SKM-1 treated with dmso at 0.1 percent for 144 hours (cell line): ENCODE results near the gene PGM2L1.
"Not testable (repeated sequence)": the region's sequence is repeated elsewhere in the genome, so short reads cannot be mapped to it uniquely, and the experiment has no call there.

ENCODE experiments used
- DNase-seq: peaks from one replicate; lab custom pipeline; 2025; ENCODE audit not compliant: unreplicated experiment; lab: John Stamatoyannopoulos, UW

PGM2L1 gene

DNA sequence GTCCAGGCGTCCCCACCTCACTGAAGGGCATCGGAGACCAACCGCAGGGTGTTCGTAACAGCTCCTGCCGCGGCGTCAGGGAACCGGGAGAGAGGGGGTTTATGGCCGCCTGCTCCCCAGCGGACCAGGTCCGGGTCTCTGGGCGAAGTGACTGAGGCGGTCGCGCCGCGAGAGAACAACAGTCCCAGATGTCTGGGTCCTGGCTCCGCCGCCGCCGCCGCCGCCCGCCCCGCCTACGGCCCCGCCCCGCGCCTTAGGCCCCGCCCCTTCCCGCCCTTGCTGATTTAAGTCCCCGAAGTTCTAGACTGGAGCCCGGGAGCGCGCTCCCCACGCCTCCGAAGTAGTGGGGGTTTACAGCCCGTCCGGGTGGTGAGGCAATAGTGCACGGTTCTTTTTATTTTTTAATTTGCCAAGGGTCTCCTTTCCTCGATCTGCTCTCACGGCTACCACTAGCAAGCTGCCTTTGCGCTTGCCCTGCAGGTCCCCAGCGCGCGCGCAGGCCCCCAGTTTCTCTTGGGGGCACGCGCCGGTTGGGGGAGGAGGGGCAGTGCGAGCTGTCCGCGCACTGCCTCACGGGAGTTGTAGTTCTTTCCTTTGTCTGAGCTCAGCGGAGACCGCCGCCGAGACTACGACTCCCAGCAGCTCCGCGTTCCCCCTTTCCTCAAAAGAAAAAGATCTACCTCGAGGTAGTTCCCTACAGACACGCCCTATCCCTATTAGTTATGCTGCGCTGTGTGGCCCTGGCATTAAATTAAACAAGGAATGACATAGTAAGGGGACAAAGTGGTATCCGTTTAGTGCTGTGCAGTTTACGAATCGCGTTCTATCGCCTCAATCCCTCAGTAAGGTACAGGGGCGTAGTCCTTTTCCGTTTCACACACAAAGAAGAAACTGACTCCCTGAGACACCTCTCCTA, at the start of gene PGM2L1:
PGM2L1 (minus strand) TSS at position 190 of the 916 bp plus-strand sequence. CDS start 272 bp downstream, outside the sequence.
- DNase-seq: peak; percentile 95

DNA sequence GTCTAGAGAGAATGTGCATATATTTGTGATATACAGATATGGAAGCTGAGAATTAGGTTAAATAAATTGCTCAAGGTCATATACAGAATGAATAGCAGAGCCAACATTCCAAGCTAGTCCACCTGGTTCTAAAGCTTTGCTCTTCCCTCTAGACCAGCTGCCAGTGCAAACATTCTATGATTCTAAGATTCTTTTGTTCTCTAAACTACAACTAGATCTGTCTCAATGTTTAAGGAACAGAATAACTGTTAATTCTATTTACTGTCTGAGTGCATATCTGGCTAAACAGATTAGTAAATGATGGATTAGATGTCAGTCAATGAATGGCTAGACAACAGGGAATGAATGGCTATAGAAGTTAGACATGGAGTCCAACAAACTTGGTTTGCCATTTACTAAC, 49.5 kb upstream of the PGM2L1 start:
- no peak for DNase-seq

DNA sequence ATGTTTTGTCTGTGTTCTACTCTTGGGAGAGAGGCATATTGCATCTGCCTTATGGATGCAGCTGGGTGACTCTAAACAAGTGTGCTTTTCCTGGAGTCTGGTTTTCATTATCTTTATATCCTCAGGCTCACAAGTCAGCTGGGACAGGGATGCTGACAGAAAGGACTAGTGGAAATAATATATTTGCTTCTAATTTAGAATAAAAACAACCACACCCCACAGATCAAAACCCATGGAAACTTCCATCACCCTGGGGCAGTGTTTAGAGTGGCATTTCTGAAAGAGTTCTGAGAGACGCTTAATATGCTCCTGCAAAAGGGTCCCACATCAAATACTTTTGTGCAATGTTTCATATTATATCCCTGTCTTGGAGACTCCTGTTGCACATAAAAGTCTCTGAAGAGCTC, 48.3 kb upstream of the PGM2L1 start:
- DNase-seq: no peak

DNA sequence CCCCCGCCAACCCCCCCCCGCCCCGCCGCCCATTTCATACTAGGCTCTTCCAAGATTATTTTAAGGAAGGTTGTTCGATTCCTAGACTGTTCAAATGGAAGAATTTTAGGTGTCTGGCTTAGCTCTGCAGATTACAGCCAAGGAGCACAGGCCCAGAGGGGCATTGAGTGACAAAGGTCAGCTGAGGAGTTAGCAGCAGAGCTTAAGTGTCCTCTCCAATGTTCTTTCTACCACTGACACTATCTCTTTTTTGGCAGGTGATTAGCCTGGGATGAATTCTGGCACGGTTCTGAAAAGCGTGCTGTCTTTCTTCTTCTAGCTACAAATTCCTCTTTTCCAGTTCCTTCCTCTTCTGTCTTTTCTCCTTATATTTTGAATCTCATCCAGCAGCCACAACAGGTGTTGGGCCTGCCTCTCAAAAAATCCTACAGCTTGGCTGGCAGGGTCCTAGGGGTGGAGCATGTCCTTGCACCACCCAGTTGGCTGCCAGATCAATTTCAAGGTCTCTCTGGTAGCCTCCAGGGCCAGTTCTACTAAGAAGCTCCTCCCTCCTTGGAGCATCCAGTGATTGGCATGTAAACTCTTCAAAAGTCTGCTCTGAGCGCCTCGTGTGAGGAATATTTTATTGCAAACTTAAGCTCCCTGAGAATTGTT, 46.1 kb upstream of the PGM2L1 start:
- DNase-seq: no peak

DNA sequence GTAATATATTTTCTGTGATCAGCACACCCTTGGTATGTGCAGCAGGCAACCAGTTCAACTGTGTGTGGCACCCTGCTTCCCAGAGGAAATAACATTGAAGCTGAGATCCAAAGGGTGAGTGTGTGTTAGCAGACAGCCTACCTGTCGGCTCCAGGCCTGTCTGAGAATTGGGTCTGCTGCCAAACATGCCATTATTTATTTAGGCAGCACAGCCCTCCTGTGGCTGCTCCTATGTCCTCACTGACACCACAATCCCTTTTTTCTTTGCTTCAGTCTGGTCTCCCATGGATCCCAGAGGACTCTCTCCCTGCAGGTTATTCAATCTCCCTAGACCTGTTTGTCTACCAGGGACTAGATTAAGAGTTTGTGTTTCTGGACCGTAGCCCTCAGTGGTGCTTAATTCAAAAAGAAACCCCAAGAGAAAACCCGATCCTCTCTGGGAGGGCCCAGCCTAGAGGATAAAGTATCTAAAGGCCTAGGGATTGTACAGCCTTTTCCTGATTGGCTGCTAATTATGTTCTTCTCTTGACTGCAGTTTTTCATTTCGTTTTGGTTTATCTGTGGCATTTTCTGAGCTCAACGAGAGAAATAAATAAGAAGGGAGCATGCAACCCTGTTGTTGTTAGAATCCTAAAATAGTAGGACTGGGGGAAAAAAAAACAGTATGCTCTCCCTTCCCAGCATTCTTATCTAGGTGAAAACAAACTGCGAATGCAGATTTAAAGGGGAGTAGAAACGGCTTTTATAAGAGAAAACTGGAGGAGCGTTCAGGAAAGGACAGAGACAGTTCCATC, 45.0 kb upstream of the PGM2L1 start:
- no peak for DNase-seq

DNA sequence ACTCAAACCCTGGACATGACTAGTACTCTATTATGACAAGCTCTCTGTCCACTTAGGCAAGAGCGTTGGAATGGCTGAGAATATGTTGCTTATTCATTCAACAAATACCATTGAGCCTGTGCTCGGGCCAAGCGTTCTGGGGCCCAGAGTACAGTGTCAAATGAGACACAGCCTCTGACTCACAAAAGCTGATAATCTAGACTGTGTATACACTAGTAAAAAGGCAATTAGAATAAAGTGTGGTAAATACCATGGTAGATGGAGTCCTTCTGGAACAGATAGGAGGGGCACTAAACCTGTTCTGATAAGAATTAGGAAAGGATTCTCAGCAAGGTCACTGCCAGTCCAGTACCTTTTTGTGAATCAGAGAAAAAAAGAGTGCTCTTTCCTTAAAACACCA, 44.4 kb upstream of the PGM2L1 start:
- DNase-seq: no peak

DNA sequence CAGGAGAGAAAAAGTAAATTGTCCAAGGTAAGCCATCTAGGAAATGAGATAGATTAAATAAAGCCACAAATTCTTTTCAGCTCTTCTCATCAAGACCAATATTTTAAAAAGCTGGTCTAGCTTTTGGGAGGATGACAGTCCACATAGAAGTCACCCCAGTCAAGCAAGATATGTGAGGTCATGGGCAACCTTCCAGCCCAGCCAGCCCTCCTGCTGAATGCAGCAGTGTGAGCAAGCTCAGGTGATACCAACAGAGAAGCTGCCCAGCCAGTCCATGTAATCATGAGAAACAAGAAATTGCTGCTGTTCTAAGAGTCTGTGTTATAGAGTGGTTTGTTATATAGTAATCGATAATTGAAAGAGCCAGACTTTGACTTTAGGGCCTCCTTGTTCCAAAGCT, 40.4 kb upstream of the PGM2L1 start:
- no peak for DNase-seq

DNA sequence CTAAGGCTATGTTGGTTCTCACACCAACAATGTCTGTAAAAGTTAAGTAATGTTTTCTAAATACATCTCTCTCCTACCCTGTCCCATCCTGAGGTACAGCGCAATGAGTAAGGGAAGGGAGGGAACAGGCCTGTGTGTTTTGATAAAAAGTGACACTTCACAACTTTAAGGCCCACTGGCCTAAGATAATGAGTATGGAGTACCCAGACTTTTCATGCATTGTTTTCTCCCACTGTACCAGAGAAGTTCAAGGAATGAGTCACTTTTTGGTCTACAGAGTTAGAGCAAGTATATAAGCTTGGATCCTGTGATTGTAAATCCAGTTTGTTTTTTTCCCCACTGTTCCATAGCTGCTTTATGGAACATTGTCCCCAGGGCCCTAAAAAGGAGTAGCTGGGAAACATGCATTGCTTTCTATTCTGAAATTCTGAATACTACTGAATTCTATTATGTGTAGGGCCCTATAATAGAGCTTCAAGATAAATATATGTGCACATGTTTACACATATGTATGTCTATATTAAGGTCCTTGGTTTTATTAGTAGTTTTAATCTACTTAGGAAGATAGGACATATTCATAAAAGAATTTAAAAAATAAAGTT, 39.3 kb upstream of the PGM2L1 start:
- no peak for DNase-seq

DNA sequence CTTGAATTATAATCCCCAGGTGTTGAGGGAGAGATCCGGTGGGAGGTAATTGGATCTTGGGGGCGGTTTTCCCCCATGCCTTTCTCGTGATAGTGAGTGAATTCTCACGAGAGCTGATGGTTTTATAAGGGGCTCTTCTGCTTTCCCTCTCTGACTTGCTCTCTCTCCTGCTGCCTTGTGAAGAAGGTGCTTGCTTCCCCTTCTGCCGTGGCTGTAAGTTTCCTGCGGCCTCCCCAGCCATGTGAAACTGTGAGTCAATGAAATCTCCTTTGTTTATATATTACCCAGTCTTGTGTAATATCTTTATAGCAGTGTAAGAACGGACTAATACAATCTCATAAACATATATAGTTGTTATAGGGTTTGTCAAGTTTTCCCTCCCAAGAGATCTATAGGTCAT, 36.3 kb upstream of the PGM2L1 start:
- peak; percentile 13 for DNase-seq

DNA sequence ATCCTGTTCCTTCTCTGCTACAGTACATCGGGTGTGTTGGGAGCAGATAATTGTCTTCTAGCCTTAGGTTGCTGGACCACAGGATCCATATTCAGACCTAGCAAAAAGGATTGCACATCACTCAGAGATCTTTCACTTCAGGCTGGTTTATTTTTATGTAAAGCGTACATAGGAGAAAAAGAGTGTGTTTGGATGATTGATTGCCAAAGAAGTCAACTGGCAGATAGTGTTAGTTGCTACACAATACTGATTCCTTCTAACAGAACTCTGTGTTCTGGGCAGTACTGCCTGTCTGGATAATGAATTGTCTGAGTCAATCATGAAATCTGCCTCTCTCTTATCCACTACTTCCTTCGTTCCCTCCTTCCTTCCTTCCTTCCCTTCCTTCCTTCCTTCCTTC, 31.0 kb upstream of the PGM2L1 start:
- no peak for DNase-seq

DNA sequence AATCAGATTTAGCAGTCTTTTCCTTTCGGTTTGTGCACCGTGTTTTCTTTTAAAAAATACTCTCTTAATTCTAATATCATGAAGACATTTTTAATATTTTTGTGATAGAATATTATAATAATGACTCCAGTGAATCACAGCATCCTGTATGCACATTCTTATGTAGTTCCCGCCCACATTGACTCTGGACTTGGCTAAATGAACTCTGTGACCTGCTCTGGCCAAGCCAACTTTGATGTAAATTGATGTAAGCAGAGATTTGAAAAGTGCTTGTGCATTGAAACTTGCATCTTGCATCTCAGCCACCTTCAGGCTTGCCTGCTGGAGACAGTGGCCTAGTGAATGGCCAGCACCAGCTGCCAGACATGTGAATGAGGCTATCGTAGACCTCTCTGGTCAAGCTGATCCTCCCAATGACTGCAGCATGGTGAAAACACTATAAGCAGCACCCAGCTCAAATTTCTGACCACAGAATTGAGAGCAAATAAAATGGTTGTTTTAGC, 29.2 kb upstream of the PGM2L1 start:
- DNase-seq: no peak

DNA sequence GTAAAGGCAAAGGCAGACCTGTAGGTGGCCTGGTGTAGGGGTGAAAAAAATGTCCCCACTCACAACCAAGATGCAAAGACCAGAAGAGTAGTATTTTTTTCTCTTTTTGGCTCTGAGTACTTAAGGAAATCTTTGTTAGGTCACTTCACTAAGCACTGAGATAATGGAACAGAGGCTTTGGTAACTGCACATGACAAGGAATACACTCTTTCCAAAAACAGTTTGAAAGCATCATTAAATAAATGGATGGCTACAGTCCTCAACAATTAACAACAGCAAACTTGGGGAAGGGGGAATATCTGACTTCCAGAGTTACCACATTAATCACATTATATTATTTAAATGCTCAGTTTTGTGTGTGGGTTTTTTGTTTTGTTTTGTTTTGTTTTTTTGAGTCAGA, 26.9 kb upstream of the PGM2L1 start:
- DNase-seq: no peak

DNA sequence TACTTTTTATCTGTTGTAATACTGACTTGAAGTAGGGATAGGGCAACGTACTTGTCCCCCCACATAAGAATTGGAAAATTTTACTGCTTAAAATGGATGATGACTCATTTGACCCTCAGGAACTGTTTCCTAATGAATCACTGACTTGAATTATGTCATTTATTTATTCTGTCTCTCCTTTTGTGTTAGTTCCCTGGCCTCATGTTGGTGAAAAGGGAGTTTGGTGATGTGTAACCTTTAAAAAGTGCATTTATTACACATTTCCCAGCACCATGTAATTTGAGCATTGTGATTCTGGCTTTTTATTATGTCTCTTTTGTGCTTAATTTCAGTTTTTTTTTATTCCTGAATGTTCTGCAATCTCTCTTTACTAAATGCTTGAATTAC, 20.3 kb upstream of the PGM2L1 start:
- DNase-seq: no peak

DNA sequence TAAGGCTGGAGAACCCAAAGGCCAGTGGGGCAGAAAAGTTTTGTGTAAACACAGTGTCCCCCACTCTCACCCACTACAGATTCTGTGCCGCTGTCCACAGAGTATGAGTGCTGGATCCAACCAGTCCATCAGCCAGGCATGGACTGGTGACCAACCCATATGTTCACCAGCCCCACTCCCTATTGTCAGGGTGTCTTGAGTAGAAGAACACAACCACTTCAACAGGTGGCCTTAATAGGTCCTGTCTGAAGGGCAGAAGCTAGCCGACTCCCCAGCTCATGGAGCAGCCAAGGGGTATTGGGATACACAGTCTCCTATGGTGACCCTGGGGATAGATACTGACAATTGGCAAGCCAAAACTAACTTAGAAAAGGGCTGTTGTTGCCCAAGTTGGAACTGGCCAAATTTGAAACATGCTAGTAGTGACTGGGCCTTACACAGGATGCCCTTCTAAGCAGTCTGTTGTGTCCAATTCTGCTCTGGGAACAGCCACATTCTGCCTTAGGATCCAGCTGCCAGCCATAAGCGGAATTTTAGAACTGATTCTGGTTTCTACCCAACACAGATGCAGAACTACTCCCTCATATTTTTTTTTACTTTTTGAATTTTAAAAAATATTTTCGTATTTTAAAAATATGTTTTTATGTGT, 19.8 kb upstream of the PGM2L1 start:
- DNase-seq: no peak

DNA sequence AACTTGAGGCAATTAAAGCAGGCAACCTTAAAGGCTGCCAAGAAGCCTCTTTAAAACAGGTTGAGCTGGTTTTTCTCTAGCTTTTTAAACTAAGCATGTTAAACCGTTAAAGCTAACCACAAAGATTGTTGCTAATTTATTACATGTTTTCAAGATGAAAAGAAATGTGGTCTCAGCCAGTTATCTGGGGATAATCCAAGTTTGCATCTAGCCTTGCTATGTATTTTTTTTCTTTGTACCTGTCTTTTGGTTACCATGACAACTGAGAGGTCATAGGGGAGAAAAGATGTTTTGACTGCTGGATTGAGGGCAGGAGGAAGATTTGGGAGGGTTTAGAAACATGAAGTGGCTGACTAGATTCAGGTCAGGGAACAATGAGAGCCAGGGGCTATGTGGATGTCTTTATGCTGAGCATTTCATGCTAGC, 19.2 kb upstream of the PGM2L1 start:
- no peak for DNase-seq

DNA sequence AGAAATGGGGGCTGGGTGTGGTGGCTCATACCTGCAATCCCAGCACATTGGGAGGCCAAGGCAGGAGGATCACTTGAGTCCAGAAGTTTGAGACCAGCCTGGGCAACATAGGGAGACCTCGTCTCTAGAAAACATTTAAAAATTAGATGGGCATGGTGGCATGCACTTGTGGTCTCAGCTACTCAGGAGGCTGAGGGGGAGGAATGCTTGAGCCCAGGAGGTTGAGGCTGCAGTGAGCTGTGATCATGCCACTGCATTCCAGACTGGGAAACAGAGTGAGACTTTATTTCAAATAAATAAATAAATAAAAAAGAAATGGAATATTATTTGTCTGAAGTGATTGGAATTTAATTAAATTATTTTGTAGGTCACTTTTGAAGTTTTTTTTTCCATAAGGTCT, 18.7 kb upstream of the PGM2L1 start:
- not testable (repeated sequence) for DNase-seq

DNA sequence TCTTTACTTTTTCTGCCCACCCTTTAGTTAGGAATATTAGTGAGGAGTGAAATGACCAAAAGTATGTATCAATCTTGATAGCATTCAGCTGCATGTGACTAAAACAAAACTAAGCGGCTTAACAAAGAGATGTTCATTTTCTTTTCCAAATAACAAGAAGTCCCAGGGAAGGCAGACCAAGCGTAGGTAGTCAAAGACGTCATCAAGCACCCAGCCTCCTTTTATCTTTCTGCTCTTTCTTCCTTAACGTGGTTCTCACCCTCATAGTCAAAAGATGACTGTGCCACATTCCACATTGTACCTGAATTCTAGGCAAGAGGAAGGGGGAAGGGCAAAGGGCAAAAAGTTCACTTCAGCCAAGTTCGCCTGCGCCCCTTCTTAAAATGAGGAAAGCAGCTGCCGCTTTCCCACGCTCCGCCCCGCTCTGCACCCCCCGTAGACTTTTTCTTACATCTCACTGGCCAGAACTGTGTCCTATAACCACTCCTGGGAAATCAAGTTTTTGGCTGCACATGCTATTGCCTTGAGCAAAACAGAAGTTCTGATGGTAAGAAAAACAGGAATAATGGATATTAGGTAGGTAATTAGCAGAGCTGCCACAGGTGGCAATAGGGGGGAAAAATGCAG, 14.6 kb upstream of the PGM2L1 start:
- no peak for DNase-seq

DNA sequence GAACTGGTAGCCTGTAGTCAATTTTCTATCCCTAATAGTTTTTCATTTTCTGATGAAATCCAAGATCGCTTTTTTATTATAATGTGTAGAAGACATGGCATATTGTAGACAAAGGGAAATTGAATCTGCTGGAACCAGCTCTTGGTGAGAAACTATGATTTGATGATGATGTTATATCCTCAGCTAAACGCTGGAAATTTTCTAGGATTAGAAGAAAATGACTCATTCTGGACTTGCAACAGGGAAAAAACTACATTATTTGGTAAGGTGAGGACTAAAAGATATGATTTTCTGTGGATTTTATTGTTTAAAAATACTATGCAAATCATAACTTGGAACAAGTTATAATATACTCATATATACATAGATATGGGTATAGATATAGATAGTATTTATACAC, 14.1 kb upstream of the PGM2L1 start:
- DNase-seq: no peak

DNA sequence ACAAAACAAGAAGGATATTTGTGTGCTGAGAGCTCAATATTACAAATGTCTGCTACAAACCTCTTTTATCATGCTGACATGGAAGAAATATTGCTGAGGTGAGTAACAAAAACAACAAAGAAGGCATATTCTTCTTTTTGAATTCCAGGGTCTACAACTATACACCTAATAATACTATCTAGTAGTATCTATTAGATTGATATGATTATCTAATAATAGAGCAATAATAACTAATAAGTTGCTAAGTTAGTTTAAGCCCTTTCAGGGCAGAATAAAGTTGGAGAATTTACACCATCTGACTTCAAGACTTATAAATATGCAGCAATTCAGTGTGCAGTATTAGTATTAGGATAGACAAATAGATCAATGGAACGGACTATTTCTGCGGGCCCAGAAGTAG, 11.4 kb upstream of the PGM2L1 start:
- no peak for DNase-seq
